Occipital lobe (tissue), 3 donors: ENCODE measurements around the gene SORCS2. TPM values are rescaled to one million over a fixed set of nuclear protein-coding genes. Genes with fewer than 3 reads are reported as not detected.

Source experiments
- DNase-seq: peaks from one replicate; lab custom pipeline; 2025; lab: John Stamatoyannopoulos, UW
- small RNA-seq: library from RNA; depleted of rRNA; stranded (forward); fragments of <200 nt; gene quantifications from one replicate; pipeline ENCODE3, GENCODE V24; 2014
- total RNA-seq: library from RNA; depleted of rRNA; stranded (reverse); fragments of >200 nt; gene quantifications from one replicate; pipeline ENCODE4 v1.2.3, GENCODE V29; 2014

SORCS2 gene
- total RNA-seq, 1 donor from 2014 or later, result 4.1 TPM

GRCh38 chr4:7783541-7783940 is 591.2 kb downstream of the SORCS2 start:
- no peak for DNase-seq

DNA sequence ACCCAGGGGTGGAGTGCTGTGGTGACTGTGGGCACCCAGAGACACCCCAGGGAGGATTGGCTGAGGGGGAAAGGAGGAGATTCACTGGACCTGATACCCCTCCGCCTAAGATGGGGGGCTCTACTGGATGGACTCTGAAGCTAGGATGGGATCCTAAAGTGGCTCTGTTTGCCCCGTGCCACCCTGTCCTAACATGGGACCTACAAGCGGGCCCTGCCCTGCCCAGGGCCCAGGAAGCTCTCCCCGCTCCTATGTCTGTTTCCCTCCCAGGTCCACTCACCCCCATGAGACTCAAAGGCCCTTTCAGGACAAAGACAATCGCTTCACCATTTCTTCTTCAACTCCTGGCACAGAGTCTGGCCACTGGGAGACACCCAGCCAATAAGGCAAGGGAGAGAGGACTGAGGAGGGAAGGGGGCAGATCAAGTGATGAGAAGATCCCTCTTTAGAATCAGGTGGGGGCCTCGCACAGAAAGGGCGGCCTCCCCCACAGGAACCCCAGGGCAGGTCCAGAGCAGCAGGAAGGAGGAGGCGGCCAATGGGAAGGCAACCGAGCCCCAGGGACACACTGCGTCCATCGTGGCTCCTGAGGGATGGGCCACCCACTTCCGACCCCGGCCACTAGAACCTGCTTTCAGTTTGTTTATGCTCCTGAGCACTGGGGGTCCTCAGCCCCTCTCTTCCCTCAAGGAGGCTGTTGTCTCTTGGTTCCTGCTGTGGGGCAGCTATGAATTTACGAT is 592.0 kb downstream of the SORCS2 start:
- DNase-seq, result no peak

DNA sequence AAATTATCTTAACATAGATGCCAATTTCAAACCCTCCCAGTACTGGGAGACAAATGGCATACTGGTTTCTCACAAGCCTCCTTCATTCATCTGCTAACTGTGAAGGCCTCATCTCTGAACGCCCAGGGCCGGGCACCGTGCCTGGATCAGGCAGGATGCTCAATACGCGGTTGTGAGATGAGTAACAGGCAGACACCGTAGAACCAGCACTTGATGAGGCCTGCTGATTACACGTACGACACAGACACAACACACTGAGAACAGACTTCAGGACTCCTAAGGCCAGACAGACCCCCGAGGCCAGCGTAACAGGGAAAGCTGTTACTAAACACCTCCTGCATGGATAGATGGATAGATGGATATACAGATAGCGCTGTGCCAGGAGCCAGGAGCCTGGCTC is 592.7 kb downstream of the SORCS2 start:
- DNase-seq, result no peak

DNA sequence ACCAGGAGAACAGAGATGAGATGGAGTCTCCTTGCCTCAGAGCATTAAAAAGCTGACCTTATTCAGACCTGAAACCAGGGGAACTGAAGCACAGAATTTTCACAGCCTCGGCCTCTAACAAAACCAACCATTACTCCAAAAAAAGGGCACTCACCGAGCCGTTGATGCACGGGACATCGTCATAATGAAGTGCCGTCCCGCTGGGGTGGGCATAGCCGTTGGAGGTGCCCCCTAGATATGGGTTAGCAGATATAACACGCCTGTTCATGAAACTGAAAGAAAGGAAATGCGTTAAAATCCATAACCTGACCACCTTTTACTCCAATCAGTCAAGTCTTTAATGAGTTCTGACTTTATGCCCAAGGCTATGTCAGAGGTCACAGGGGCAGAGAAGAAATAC is 593.7 kb downstream of the SORCS2 start:
- DNase-seq, result no peak

- no peak for DNase-seq
Measured at GRCh38 chr4:7786517-7786916, 594.2 kb downstream of the SORCS2 start.

- DNase-seq, result no peak
Measured at GRCh38 chr4:7787067-7787466, 594.7 kb downstream of the SORCS2 start.

GRCh38 chr4:7787681-7788141 is 595.4 kb downstream of the SORCS2 start:
- DNase-seq, result no peak

DNA sequence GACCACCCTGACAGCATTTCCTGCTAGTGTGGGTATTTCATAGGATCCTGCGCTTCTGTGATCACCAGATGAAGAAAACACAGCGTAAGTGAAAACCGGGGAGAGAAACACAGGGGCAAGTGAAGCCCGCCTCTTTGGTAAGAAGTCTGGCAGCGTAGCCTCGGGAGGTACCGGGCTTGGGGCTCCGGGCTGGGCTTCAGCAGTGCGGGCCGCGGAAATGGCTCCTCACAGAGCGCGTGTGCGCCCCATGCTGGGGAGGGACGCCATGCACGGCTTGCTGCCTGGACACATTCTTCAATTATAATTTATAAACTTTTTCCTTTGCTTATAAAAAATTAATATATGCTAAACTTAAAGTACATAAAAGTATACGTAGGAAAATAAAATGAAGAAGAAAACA is 595.9 kb downstream of the SORCS2 start:
- no peak for DNase-seq

- DNase-seq, result no peak
Measured at GRCh38 chr4:7788694-7789425, 596.5 kb downstream of the SORCS2 start.

DNA sequence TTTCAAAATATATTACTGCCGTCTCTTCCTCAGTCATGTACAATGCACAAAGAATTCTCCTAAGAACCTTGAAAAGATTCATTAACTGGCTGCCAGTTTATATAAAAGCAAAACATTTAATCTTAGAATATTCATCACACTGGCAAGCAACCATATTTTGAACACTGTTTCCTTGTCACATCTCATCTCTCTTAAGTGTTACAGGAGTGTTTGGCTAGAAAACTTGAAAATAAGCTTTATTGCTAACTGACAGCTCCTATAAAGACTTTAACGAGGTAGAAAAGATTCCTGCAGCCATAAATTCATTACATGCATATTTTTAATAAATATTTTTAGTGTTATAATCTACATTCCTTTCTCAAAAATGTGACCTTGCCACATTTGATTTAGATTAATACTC is 597.7 kb downstream of the SORCS2 start:
- no peak for DNase-seq

DNA sequence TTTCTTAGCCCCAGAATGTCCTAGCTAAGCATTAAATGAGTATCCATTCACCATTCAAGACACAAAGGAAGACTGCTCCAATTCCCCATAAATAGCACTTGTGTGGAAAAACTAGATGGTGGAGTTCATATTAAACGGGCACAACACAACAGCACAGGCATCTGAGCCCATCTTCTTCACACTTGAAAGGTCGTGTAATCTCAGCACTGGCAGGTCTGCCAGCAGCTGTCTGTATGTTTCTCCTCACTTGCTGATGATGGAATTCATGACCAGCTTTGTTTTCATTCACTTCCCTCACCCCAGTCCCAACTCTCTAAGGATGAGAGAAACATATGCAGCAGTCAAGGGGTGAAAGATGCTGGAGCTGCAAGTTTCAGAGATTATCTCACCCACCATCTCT is 598.7 kb downstream of the SORCS2 start:
- DNase-seq, result no peak

Small RNA genes lying within 50 kb of the gene (small RNA-seq; reads per million reads assigned to genes)
- not detected for gene MIR4274
- gene MIR4798, result not detected

Other genes with a start within 250 kb of the SORCS2 start
- gene TADA2B, start 149.2 kb upstream of the SORCS2 start, total RNA-seq, result 21.7 TPM
- 17.3 TPM for gene GRPEL1, start 124.5 kb upstream of the SORCS2 start, total RNA-seq
- gene PSAPL1, start 242.4 kb downstream of the SORCS2 start, total RNA-seq, result not detected